HL-60/S4 treated with retinoic acid at 250 ng/mL for 4 days and 3 days (cell line): ENCODE measurements around the gene LEF1.
"Not testable (repeated sequence)": the region's sequence is repeated elsewhere in the genome, so short reads cannot be mapped to it uniquely, and the experiment has no call there.

Experiments used
- in situ Hi-C: fragments of 300-500 bp; cut with MboI; formaldehyde crosslinking; loops from 2 replicates; pipeline ENCODE4 v1.7.0; 2022; ENCODE audit warnings: low sequenced_read_pairs

LEF1 gene

DNA sequence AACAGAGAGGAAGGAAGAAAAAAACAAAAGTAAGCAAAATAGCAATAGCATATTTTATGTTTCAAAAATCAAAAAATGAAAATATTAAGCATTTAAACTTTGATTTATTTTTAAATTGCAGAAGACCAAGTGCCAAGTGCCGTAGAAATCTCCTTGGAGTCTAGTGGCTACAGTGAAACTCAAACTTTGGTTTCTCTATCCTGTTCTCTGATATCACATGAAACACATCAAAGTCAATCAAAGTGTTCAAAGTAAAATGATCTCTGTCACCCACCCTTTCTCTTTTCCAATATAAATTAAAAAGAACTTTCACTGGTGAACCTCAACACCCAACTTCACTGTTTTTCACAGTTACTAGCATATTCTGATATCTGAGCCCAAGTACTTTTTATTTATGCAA lies 98.0 kb downstream of the LEF1 start:
- in situ Hi-C loops, result no loop called here

- in situ Hi-C loops, result no loop called here
These were observed 100.3 kb downstream of the LEF1 start for GRCh38 chr4:108068442-108068841.

- in situ Hi-C loops, result no loop called here
These were observed 107.9 kb downstream of the LEF1 start for GRCh38 chr4:108060686-108061321.

- in situ Hi-C loops, result no loop called here
These were observed 108.6 kb downstream of the LEF1 start for GRCh38 chr4:108060164-108060563.

DNA sequence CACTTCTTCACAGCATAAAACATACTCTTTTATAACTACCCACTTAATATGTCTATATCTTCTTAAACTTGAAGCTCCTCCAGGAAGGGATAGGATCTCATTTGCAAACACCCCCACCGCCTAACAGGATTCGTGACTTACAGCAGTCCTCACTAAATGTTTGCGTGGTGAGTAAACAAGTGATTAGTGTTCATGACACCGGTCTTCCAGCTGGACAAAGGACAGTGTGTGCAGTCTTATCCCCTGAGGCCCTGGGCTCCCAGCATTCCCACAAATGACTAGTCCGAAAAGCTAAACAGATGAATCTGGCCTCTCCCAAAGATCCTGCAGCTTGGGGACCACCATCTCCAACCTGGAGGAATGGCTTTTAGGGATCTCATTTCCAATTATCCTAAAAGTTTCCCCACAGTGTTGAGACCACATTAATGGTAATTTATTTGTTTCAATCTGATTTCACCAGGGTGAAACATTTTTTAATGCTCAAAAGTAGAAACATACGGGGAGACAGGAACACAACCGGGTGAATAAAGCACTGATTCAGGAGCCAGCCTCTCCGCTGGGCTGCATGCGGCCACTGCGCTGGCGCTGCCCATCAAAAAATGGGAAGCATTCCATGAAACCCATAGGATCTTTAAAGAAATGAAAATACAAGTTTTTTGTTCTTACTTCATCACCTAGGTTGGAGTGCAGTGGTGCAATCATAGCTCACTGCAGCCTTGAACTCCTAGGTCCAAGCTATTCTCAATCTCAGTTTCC lies 109.9 kb downstream of the LEF1 start:
- in situ Hi-C loops, result no loop called here

GRCh38 chr4:108056418-108056817 lies 112.3 kb downstream of the LEF1 start:
- in situ Hi-C loops, result no loop called here

GRCh38 chr4:108055787-108056186 lies 112.9 kb downstream of the LEF1 start:
- in situ Hi-C loops, result no loop called here

DNA sequence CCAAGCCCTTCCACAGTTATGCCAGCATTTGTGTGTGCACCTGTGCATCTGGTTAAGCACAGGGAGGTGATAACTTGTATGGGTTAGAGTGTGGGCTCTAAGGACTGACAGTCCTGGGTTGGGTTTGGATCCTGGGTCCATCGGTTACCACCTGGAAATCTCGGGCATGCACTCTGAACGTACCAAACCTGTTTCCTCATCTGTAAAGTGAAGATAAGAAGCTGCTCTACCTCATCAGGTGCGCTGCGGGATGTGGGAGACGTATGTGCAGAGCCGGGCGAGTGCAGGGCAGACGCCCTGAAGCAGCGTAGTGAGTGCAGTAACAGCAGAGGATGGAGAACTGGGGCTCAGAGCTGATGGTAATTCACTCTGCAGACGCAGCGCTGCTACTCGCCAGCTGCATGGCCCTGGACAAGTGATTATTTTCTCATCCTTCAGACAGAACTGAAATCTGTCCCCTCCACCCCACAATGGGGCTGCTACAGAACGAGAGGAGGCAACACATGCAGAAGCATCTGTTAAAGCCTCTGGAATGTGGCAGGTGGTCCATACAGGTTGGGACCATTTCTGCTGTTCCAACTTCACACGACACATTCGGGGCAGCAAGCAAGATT lies 114.6 kb downstream of the LEF1 start:
- in situ Hi-C loops, result no loop called here

DNA sequence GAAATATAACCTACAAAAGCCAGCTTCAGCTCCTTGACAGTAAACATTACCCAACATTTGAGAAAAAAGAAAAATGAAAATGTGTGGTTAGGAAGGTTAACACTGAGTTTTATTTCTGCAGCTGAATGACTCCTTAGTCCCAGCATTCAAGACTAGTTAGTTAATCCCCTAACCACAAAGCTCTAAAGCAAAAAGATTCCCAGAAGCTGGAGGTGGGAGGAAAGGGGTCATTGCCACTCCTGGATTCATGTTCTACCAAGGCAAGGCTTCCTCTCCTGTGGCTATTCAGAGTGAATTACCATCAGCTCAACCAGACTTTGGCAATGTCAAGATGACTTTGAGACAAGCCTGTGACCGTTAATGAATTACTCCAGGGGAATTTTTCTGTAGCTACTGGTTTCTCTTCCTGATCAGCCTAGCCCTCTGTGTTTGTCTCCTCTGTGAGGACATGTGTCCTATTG lies 115.5 kb downstream of the LEF1 start:
- in situ Hi-C loops, result no loop called here

- in situ Hi-C loops, result no loop called here
These were observed 116.1 kb downstream of the LEF1 start for GRCh38 chr4:108052558-108053120.

GRCh38 chr4:108051343-108051742 lies 117.4 kb downstream of the LEF1 start:
- in situ Hi-C loops, result no loop called here

GRCh38 chr4:108050166-108051111 lies 118.3 kb downstream of the LEF1 start:
- in situ Hi-C loops, result not testable (repeated sequence)

GRCh38 chr4:108049406-108049805 lies 119.3 kb downstream of the LEF1 start:
- in situ Hi-C loops, result no loop called here

DNA sequence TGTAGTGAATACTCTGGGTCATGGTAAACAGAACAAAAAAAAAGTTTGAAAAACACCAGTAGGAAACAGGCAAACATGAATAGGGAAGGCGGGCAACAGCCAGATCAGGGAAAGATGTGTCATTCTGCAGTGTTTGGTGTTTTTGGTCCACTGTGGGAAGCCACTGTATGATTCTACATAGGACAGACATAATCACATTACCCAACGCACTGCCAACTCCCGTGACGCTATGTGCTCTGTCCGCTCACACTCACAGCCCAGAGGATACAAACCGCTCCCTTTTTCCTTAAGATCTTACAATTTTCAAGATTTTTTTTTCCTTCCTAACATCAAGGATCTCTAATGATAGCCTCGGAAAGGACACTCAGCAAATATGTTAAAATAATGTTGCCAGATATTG lies 119.7 kb downstream of the LEF1 start:
- in situ Hi-C loops, result no loop called here

DNA sequence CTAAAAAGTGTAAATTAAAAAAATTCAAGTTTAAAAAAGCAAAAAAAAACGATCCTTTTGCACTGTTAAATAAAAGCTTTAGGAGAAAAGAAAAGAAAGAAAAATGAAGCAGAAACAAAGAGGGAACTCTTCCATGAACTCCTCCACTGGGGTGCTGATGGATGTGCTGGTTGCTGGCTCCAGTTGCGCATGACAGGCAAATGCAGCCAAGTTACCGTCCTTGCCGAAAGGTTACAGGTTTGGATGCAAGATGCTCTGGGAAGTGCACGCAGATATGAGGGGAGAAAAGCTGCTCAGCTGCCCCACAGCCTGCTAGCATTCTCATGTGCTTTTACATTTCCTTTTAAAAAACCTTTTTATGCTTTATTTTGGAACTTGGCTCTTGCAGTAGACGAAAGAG lies 120.6 kb downstream of the LEF1 start:
- in situ Hi-C loops, result no loop called here

DNA sequence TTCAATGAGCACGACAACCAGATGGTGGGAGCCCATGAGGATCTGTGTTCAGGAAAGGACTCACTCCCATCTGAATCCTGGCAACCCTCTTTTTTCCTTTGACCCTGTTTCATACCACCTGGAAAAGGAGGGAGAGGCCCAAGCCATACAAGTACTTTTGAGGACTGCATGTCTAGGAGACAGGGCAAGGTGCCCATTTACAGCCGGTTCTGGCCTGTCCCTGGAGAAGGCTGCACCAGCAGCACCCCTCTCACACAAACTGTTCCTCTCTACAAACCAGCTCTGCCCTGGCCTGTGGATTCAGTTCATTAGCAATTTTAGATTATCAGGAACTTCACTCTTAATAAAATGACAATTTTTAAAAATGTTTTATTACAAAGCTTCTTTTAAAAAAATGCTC lies 121.5 kb downstream of the LEF1 start:
- in situ Hi-C loops, result no loop called here

DNA sequence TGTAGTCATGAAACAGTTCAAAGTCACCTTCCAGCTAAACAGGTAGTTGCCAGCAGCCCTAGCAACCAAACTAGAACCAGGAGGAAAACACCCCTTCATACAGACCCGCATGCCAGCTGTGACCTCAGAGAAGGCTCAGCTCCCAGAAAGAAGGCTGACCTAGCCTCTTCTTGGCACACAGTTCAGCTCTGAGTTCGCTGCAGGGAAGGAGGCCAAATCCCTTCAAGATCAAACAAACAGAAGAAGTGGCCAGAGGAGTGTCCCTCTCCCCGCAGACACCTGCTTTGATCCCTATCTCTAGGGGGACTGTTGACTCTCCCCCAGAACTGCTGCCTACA lies 123.1 kb downstream of the LEF1 start:
- in situ Hi-C loops, result no loop called here

DNA sequence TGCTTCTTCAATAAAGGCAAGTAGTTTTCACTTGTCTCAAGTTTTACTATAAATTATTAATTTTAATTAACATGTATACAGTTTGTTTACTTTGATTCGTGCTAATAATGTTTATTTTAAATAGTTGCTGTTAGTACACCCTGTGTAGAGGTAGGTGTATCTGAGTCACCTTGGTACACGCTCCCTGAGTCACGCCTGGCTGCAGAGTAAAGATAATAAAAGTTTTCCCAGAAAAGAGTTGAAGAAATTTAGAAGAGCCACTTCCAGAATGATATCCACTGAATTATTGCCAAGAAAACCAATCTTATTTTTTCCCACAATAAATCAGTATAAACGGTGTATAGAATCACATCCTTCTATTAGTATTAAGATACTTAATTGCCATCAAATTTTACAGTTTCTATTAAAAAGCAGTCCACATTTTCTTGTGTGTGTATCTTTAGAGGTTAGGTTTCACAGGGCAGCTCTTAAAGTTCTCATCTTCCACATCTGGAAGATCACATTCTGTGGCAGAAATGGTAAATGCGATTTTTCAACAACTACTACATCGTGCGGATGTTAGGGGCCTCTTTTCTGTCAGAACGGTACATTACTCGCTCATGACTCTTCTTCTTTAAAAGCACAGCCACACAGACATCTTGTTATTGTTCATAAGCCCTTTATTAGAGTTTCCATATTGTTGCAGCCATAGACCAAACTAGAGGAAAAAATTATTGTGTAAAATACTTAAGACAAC lies 123.6 kb downstream of the LEF1 start:
- in situ Hi-C loops, result no loop called here

- in situ Hi-C loops, result no loop called here
These were observed 125.2 kb downstream of the LEF1 start for GRCh38 chr4:108043526-108043925.

GRCh38 chr4:108042927-108043326 lies 125.8 kb downstream of the LEF1 start:
- in situ Hi-C loops, result no loop called here
